ENCODE data around the gene SP2. TPM values are rescaled to one million over a fixed set of nuclear protein-coding genes. Genes with fewer than 3 reads are reported as not detected.
A peak's percentile ranks its signal among the peaks of the same experiment; 100 is the strongest.

SP2 gene
- total and polyA plus RNA-seq, 2 of the 8 experiments (the other 6 are each of a cell fraction or from before 2014, with no cell fraction given) = 5.6 to 13.8 TPM

- CTCF ChIA-PET (ENCODE audit: partially characterized antibody) = interaction anchor here (15.3 to 33.0 kb wide), 5 partner anchors 4 to 97 kb away, joined by 246 to 1206 read pairs (median 373); partner anchors contain the start of genes PNPO, PRR15L, SCRN2 and SP2
- Histone ChIP-seq H4K91ac (replicated peaks; ENCODE audit: insufficient read length, low read length) (no peak overlapping the region), H2BK20ac (ENCODE audit: low read length) (no peak overlapping the region), H2BK15ac (ENCODE audit: low read length) (no peak overlapping the region), H3K36me3 (ENCODE audit: control insufficient read depth in 2 of 4, insufficient read depth in 4 of 4, low read length in 3 of 4) (no peaks in the 10 kb centered on the region), H2AFZ (ENCODE audit: low read length) (no peak overlapping the region), H3K23me2 (ENCODE audit: low read depth, low read length) (peaks cover 20% of the 10 kb centered on the region), H3K9me3 (ENCODE audit: insufficient read depth in 2 of 2, low read depth in 1 of 2, low read length in 1 of 2) (no peaks in the 10 kb centered on the region), H3K56ac (replicated peaks; ENCODE audit: insufficient read length, low read depth, low read length) (no peak overlapping the region), H3K23ac (ENCODE audit: insufficient read length) (no peak overlapping the region), H3K27ac (ENCODE audit: low read depth, low read length) (no peak overlapping the region), H3K14ac (ENCODE audit: insufficient read length) (no peak overlapping the region), H2BK120ac (replicated peaks; ENCODE audit: low read depth, low read length) (no peak overlapping the region), H3K4me2 (ENCODE audit: insufficient read depth in 1 of 2, low read depth in 2 of 2, low read length in 2 of 2) (peak overlapping the region; percentile 95 to 99), H2AK5ac (ENCODE audit: low read depth, low read length) (no peak overlapping the region), H3K4me1 (replicated peaks in 1 of 4; ENCODE audit: control insufficient read depth in 3 of 4, insufficient read depth in 4 of 4, low read length in 3 of 4) (peaks cover 4 to 20% (median 10%) of the 10 kb centered on the region in 4 experiments), H3K18ac (ENCODE audit: extremely low read depth, low read length) (peak overlapping the region; percentile 29; the same call in 1 of the 2 replicates), H3K4me3 (ENCODE audit: extremely low read depth in 1 of 4, insufficient read depth in 2 of 4, low read depth in 3 of 4, low read length in 4 of 4) (peak overlapping the region; percentile 39 to 67 (median 63); a peak in 7 of 8 replicates), H4K5ac (ENCODE audit: insufficient read length, low read depth, low read length) (no peak overlapping the region), H3K9ac (replicated peaks in 1 of 4; ENCODE audit: extremely low read depth in 1 of 4, low read depth in 3 of 4, low read length in 3 of 4) (no peak overlapping the region; a peak in 1 of 7 replicates), H3K79me2 (ENCODE audit: control insufficient read depth in 1 of 2, insufficient read depth in 2 of 2, low read length in 2 of 2) (no peaks in the 10 kb centered on the region), H4K20me1 (replicated peaks in 1 of 2; ENCODE audit: control insufficient read depth in 1 of 2, insufficient read depth in 2 of 2, low read length in 2 of 2) (peaks cover 3 to 5% of the 10 kb centered on the region in 2 experiments), H2BK12ac (ENCODE audit: low read depth, low read length) (no peak overlapping the region; the same call in 1 of the 2 replicates), H4K8ac (ENCODE audit: extremely low read depth, insufficient read depth, low read length) (no peak overlapping the region; the same call in 1 of the 2 replicates), H2BK5ac (ENCODE audit: low read depth, low read length) (no peak overlapping the region), H3K4ac (replicated peaks; ENCODE audit: insufficient read length, low read depth, low read length) (no peak overlapping the region), H3K27me3 (replicated peaks in 1 of 4; ENCODE audit: control insufficient read depth in 3 of 4, extremely low read depth in 1 of 4, insufficient read depth in 3 of 4, low read length in 3 of 4) (peaks cover 52 to 84% (median 80%) of the 10 kb centered on the region in 4 experiments), H3K79me1 (ENCODE audit: low read depth, low read length) (no peaks in the 10 kb centered on the region)
- DNase-seq (ENCODE audit: low read depth in 1 of 2, low spot score in 2 of 2) (no peak), FAIRE-seq (no peak)
- POLR2A ChIA-PET (ENCODE audit: partially characterized antibody) = interaction anchor here (1.2 to 12.4 kb wide), 4 partner anchors 11 to 39 kb away, joined by 4 to 134 read pairs (median 4); partner anchors contain the start of gene SP2
- TF ChIP-seq RNF2 (IDR thresholded peaks at IDR 0.05; ENCODE audit: borderline replicate concordance, low read depth, low read length, missing control alignments, poor library complexity, severe bottlenecking) (peak; percentile 66), EZH2 (IDR thresholded peaks at IDR 0.05; ENCODE audit: low read depth, low read length, severe bottlenecking) (peak; percentile 63), SUZ12 (IDR thresholded peaks at IDR 0.05; ENCODE audit: low read length) (peak; percentile 79; the same call in 1 of the 2 replicates), POLR2AphosphoS5 (IDR thresholded peaks at IDR 0.05; ENCODE audit: low read depth, low read length) (no peak), EGR1 (IDR thresholded peaks at IDR 0.05; ENCODE audit: borderline replicate concordance, low read depth, low read length) (peak; percentile 94), SP1 (IDR thresholded peaks at IDR 0.05; ENCODE audit: low read depth, low read length) (no peak)
- 25% methylated on average over 32 of the region's 32 CpGs; no CpG with 5 or more reads in 1 of the 2 experiments for WGBS, 2 experiments (ENCODE audit: extremely low coverage in 1 of 2, insufficient coverage in 1 of 2, insufficient read length in 1 of 2, insufficient replicate concordance in 2 of 2, low coverage in 1 of 2, low lambda C conversion rate in 2 of 2, missing lambda C conversion rate in 1 of 2)
Measured at GRCh38 chr17:47852113-47852949, 43.7 kb upstream of the SP2 start.
